Right lobe of liver (tissue), 4 donors: Measurements from ENCODE around the gene TMEM51.

Experiments used
- POLR2A ChIP-seq: fragments of 450-650 bp; IDR thresholded peaks from one replicate; pipeline ENCODE4 v1.6.1; 2017; ENCODE audit warnings: antibody characterized with exemption, mild to moderate bottlenecking
- TF ChIP-seq, protein P1 (sequence below), 4 donors: fragments of 200-600 bp in 3 of 4; fragments of 450-650 bp in 1 of 4; IDR thresholded peaks; one replicate each; pipeline versions ENCODE4 v1.5.1 to v1.8.0; 2016 to 2022; ENCODE audit warnings: antibody characterized with exemption in 4 of 4, mild to moderate bottlenecking in 2 of 4
- donor health status: DM: no; HTN: no; CAD: no.
- donor health status: DM: no; HTN: no; CAD: no.
- donor health status: DM: no; HTN: yes; CAD: no.

DNA sequence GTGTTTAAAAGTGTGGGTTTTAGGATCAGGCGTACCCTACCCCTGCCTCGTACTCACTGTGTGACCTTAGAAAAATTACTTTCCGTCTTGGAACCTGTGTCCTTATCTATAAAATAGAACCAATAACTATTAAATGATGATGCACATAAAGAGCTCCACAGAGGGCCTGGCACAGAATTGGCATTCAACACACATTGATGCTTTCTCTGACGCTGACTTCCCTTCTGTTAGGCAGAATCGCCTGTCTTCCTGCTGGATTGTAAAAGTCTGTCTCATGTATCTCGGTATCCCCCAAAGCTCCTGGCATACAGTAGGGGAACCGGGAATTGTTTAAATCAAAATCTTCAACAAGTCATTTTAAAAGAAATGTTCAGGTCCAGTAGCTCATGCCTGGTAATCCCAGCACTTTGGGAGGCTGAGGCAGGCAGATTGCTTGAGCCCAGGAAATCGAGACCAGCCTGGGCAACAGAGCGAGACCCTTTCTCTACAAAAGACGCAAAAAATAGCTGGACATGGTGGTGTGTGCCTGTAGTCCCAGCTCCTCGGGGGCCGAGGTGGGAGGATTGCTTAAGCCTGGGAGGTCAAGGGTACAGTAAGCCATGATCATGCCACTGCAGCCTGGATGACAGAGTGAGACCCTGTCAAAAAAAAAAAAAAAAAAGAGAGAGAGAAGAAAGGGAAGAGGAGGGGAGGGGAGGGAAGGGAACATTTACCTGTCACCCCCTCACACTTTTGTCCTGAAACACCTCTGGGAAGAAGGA, 52.2 kb downstream of the TMEM51 start:
- TF ChIP-seq, protein P1, sequence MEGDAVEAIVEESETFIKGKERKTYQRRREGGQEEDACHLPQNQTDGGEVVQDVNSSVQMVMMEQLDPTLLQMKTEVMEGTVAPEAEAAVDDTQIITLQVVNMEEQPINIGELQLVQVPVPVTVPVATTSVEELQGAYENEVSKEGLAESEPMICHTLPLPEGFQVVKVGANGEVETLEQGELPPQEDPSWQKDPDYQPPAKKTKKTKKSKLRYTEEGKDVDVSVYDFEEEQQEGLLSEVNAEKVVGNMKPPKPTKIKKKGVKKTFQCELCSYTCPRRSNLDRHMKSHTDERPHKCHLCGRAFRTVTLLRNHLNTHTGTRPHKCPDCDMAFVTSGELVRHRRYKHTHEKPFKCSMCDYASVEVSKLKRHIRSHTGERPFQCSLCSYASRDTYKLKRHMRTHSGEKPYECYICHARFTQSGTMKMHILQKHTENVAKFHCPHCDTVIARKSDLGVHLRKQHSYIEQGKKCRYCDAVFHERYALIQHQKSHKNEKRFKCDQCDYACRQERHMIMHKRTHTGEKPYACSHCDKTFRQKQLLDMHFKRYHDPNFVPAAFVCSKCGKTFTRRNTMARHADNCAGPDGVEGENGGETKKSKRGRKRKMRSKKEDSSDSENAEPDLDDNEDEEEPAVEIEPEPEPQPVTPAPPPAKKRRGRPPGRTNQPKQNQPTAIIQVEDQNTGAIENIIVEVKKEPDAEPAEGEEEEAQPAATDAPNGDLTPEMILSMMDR (IDR thresholded peaks at IDR 0.05), result no peak
- no peak for TF ChIP-seq POLR2A
